ENCODE results near the gene EAF2.
A peak's percentile ranks its signal among the peaks of the same experiment; 100 is the strongest.

The EAF2 gene

GRCh38 chr3:121863801-121864200 lies 28.8 kb downstream of the EAF2 start:
- no peak for DNase-seq

GRCh38 chr3:121869736-121870135 lies 34.7 kb downstream of the EAF2 start:
- no peak for DNase-seq

- DNase-seq, result no peak
These were observed 35.7 kb downstream of the EAF2 start for GRCh38 chr3:121870717-121871116.

- DNase-seq, result no peak
These were observed 36.4 kb downstream of the EAF2 start for GRCh38 chr3:121871430-121871829.

GRCh38 chr3:121878411-121878810 lies 43.4 kb downstream of the EAF2 start:
- no peak for DNase-seq

- no peak for DNase-seq
These were observed 48.5 kb downstream of the EAF2 start for GRCh38 chr3:121883507-121883906.

GRCh38 chr3:121885386-121885785 lies 50.4 kb downstream of the EAF2 start:
- no peak for DNase-seq

- DNase-seq, result peak; percentile 35 to 53
These were observed 59.4 kb downstream of the EAF2 start, which contains the start of gene SLC15A2 for GRCh38 chr3:121894301-121894990. SLC15A2 (plus strand) TSS chr3:121894401; CDS start chr3:121894477, 76 bp downstream.

GRCh38 chr3:121895121-121895520 lies 60.1 kb downstream of the EAF2 start:
- DNase-seq, result no peak

GRCh38 chr3:121895736-121896135 lies 60.7 kb downstream of the EAF2 start:
- DNase-seq, result no peak

- no peak for DNase-seq
These were observed 61.8 kb downstream of the EAF2 start for GRCh38 chr3:121896823-121897222.

- no peak for DNase-seq
These were observed 62.3 kb downstream of the EAF2 start for GRCh38 chr3:121897296-121897695.

GRCh38 chr3:121913305-121913990 lies 78.4 kb downstream of the EAF2 start:
- DNase-seq, result no peak

GRCh38 chr3:121914081-121914998 lies 79.3 kb downstream of the EAF2 start:
- DNase-seq, result no peak

GRCh38 chr3:121916189-121916588 lies 81.2 kb downstream of the EAF2 start:
- DNase-seq, result no peak

- no peak for DNase-seq
These were observed 83.9 kb downstream of the EAF2 start for GRCh38 chr3:121918779-121919483.

GRCh38 chr3:121924734-121925133 lies 89.7 kb downstream of the EAF2 start:
- DNase-seq, result no peak

- DNase-seq, result no peak
These were observed 91.4 kb downstream of the EAF2 start for GRCh38 chr3:121926380-121926779.
